T-helper 1 cell treated with Interleukin-12 subunit alpha and Interleukin-12 subunit beta and Interleukin-4 antibody, amounts not matched to agents 30 μg/mL and 1 μg/mL, for 36 hours (primary cell): ENCODE measurements around the gene KLHL13.

Experiments
- H3K27ac Mint-ChIP-seq: one replicate; pipeline ENCODE4 v1.8.0; 2021; ENCODE audit warnings: mild to moderate bottlenecking, mixed read lengths
- H3K27me3 Mint-ChIP-seq: one replicate; pipeline ENCODE4 v1.8.0; 2021; ENCODE audit warnings: low read depth, mixed read lengths
- H3K36me3 Mint-ChIP-seq: one replicate; pipeline ENCODE4 v1.8.0; 2021; ENCODE audit warnings: low read depth, mixed read lengths
- H3K4me1 Mint-ChIP-seq: one replicate; pipeline ENCODE4 v1.8.0; 2021; ENCODE audit warnings: low read depth, mixed read lengths
- H3K4me3 Mint-ChIP-seq: one replicate; pipeline ENCODE4 v1.8.0; 2021; ENCODE audit warnings: mild to moderate bottlenecking, moderate library complexity, mixed read lengths
- H3K9me3 Mint-ChIP-seq: one replicate; pipeline ENCODE4 v1.8.0; 2021; ENCODE audit warnings: mixed read lengths

Gene KLHL13

DNA sequence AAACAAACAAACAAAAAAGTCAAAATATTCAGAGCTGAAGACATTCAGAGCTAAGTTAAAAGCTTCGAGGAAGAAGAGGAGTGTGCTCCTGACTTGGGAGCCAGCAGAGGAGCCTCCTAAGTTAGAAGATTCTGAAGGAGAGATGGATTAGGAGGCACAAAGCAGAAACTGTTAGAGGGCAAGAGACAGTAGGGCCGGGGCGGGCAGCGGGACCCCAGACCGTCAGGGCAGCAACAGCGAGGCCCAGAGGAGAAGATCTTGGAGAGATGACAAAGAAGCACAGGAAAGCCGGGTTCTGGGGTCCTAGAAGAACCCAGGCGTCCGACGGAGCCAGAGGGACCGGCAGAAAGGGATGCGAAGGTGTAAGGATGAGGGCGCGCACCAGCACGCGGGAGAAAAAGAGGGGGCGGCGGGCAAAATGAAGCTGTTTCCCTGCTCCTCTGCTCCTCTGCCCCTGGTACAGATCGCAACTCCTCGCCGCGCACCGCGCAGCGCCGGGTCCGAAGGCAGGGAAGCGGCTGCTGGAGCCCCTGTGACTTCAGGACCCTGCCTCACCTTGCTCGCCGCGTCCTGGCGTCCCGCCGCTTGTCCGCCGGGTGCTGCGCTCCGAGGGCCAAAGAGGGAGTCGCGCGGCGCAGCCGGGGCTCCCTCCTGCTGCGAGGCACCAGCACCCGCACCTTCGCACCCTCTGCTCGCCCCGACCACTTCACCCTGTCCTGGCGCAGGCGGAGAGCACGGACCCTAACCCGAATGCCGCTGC is 477 bp downstream of the KLHL13 start:
- Mint-ChIP-seq H3K4me1 (peaks cover 5% of the 10 kb centered on the region), H3K27ac (no peak overlapping the region), H3K27me3 (peaks cover 20% of the 10 kb centered on the region), H3K4me3 (peak overlapping the region; percentile 67), H3K9me3 (no peaks in the 10 kb centered on the region), H3K36me3 (no peaks in the 10 kb centered on the region)

DNA sequence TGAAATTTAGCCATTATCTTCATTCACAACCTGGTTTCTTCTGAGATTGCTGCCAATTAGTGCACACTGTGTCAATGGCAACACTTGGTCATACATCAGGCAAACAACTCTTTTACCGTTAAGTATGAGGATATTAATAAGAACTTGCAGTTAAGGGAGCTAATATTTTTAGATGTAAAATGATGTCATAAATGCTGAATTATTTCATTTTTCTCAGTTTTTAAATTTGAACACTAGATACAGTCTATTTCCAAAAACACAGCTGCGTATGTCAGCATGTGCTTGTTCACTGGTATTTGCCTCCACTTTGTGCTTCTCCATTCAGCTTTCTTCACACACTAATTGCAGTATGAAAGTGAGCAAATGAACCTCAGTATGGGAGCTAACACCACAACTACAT is 1.6 kb downstream of the KLHL13 start:
- Mint-ChIP-seq H3K27ac (no peak overlapping the region), H3K4me3 (no peak overlapping the region)

DNA sequence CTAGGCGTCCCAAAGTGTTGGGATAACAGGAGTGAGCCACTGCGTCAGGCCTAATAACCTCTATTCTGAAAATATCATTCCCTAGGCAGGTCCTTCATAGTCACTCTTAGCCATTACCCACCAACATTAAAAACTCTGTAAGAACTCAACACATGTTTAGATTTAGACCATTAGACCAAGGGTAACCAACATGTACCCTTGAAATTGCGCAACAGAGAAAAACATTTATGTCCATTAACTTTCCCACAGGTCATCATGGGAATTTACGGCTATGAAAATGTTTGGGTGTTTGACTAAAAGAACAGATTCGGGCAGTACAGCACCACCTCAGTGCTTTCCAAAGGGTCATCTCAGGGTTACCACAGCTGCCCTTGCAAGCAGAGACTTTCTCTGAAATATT is 7.5 kb downstream of the KLHL13 start:
- Mint-ChIP-seq H3K9me3 (no peaks in the 10 kb centered on the region), H3K27ac (no peak overlapping the region), H3K36me3 (no peaks in the 10 kb centered on the region), H3K27me3 (no peaks in the 10 kb centered on the region), H3K4me1 (no peaks in the 10 kb centered on the region), H3K4me3 (no peak overlapping the region)

More for the DNA sequence above, 1.6 kb downstream of the KLHL13 start:
- Mint-ChIP-seq H3K27me3 (peaks cover 17% of the 10 kb centered on the region), H3K4me1 (peaks cover 5% of the 10 kb centered on the region), H3K36me3 (no peaks in the 10 kb centered on the region), H3K9me3 (no peaks in the 10 kb centered on the region)

DNA sequence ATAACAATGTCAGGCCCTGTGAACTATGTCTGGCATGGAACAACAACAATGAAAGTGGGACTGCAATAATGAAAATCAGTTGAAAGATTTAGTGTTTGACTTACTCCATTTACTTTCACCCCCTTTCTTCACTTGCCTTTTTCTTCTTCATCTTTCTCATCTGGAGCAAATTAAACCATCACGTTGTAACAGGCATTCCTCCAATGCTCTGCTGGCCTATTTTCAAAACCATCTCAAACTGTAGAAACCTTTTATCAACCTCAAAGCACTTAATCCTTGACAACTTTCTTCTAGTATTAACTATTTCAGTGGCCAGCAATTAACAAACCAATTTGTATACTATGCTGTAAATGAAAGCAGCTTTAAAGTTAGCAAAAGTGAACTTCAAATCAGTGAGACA is 8.3 kb downstream of the KLHL13 start:
- H3K9me3 Mint-ChIP-seq: no peaks in the 10 kb centered on the region
- no peaks in the 10 kb centered on the region for H3K4me1 Mint-ChIP-seq
- no peak overlapping the region for H3K4me3 Mint-ChIP-seq
- no peaks in the 10 kb centered on the region for H3K27me3 Mint-ChIP-seq
- no peaks in the 10 kb centered on the region for H3K36me3 Mint-ChIP-seq
- no peak overlapping the region for H3K27ac Mint-ChIP-seq

DNA sequence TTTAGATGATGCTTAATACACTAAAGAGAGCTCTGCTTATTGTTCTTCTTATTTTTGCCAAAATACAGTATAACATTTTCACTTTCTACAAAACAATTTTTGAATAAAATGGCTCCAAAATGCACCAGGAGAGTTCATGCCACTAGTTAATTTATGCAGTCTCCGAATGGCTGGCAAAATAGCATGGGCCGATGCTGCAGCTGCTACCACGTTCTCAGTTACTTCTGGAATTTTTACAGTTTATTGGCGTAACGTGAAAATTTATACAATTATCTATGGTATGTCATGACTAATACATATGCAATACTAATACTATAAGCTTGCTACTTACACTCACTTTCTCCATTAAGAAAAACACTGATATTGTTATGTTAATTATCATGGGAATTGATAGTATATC is 16.5 kb downstream of the KLHL13 start:
- no peaks in the 10 kb centered on the region for H3K27me3 Mint-ChIP-seq
- H3K4me3 Mint-ChIP-seq: no peak overlapping the region
- H3K27ac Mint-ChIP-seq: no peak overlapping the region
- H3K36me3 Mint-ChIP-seq: no peaks in the 10 kb centered on the region
- H3K4me1 Mint-ChIP-seq: no peaks in the 10 kb centered on the region
- no peaks in the 10 kb centered on the region for H3K9me3 Mint-ChIP-seq

DNA sequence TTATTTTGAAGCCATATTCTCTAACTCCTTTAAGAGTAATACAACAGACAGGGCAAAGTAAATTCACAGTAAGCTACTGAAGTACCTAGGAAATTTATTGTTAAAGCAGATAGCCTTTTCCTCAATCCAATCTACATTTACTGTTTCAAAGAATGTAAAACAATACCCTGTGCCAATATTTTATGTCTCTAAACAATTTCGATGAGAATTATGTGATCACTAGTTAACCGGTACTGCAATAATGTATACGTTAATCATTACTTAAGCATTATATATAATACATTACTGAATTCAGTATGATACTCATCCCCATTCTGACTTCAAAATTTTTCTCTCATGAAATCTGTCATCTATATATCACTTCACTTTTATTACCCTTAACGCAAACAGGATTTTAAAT is 28.5 kb downstream of the KLHL13 start:
- Mint-ChIP-seq H3K4me1 (no peaks in the 10 kb centered on the region), H3K27me3 (no peaks in the 10 kb centered on the region), H3K27ac (no peak overlapping the region), H3K36me3 (no peaks in the 10 kb centered on the region), H3K9me3 (peaks cover 4% of the 10 kb centered on the region), H3K4me3 (no peak overlapping the region)

DNA sequence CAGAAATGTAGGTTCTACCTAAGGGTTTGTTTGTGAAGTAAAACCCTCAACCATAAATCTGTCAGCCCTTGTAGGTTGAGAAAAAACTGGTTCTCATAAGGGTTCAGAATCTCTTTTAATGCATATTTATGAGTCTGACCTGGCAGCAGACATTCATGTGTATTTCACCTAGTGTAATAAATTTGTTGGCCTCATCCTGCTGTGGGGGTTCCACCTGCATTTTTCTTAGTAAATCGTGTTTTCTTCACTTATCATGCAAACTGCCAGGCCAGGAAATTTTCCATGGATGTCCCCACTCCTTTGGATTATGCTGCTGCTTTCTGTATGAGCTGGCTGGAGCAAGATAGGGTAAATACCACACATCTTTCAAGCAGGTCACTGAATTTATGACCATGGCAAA is 42.4 kb downstream of the KLHL13 start:
- Mint-ChIP-seq H3K36me3 (no peaks in the 10 kb centered on the region), H3K27ac (no peak overlapping the region), H3K9me3 (no peaks in the 10 kb centered on the region), H3K4me1 (no peaks in the 10 kb centered on the region), H3K27me3 (no peaks in the 10 kb centered on the region), H3K4me3 (no peak overlapping the region)

DNA sequence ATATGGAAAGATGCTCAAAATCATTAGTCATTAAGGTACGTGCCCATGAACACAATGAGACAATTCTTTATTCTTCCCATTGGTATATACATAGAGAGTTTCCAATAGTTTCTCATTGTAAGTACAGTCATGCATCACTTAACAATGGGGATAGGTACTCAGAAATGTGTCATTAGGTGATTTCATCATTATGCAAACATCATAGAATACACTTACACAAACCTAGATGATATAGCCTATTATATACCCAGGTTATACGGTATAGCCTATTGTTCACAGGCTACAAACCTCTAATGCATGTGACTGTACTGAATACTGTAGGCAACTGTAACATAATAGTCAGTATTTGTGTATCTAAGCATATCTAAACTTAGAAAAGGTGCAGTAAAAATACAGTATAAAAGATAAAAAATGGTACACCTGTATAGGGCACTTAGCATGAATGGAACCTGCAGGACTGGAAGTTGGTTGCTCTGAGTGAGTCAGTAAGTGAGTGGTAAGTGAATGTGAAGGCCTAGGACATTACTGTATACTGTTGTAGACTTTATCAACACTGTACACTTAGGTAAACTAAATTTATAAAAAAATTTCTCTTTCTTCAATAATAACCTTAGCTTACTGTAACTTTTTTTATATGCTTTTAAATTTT is 49.6 kb downstream of the KLHL13 start:
- Mint-ChIP-seq H3K4me1 (no peaks in the 10 kb centered on the region), H3K27ac (no peak overlapping the region), H3K9me3 (no peaks in the 10 kb centered on the region), H3K27me3 (no peaks in the 10 kb centered on the region), H3K36me3 (no peaks in the 10 kb centered on the region), H3K4me3 (no peak overlapping the region)

DNA sequence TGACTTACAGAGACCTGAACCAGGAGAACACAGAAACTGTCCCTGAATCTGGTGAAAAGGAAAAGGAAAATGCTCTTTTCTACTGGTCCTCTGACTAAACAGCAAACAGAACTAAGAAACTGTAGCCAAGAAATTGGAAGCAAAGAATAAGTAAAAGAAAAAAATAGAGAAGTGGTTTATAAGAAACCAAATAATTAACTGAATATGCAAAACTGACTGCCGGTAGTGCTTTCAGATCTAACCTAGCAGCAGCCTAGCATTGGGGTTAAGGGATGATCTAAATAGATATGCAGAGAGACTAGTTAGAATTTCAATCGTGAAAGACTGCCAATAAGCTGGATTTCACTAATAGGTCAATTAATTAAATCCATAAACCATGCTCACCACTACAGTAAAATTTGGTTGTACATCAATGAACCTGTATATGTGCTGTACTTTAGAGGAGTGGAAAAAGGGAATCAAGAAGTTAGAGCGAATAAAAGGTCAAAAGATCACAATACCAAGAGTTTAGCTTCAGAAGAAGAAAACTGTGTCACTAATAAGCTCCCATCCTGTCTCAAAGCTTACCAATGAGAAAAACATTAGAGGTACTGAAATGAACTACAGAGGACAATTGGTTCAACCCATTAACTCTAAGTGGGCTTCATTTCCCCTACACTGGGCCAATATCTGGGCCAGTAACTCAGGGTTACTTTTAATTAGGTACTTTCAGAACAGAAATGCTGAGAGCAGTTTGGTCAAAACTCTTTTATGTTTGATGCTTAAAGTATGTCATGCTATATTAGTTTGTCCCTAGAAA is 53.6 kb downstream of the KLHL13 start:
- no peak overlapping the region for H3K4me3 Mint-ChIP-seq
- no peaks in the 10 kb centered on the region for H3K36me3 Mint-ChIP-seq
- H3K4me1 Mint-ChIP-seq: no peaks in the 10 kb centered on the region
- no peaks in the 10 kb centered on the region for H3K27me3 Mint-ChIP-seq
- H3K9me3 Mint-ChIP-seq: no peaks in the 10 kb centered on the region
- H3K27ac Mint-ChIP-seq: no peak overlapping the region

DNA sequence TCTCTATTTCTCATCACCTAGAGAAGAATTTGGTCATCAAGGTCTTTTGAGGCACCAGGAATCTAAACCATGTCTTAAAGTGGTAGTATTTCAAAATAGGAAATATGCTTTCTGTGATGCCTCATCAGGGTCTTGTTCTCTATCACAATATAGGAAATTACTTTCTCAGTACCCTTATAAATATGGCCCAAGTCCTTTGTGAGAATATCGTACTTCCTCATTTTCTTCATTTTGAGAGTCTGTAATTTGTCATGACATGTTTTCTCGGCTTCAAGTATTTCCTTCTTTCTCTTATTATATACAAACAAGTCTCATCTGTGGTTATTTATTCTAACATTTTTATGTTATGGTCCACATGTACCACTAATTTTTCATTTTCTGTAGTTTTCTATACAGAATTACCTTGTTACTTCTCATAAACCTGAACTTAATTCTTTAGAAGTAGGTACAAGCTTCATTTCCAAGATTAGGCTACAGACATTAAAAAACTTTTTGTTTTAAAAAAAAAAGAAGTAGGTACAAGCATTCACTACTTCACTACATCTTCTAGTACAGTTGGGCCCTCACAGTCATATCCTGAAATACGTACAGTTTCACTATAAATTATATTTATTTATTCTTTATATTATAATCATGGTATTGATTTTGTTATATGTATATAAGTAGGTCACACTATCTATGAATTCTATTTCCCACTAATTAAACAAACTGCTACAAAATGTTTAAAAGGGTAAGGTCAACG is 54.4 kb downstream of the KLHL13 start:
- Mint-ChIP-seq H3K27ac (no peak overlapping the region), H3K4me1 (no peaks in the 10 kb centered on the region), H3K27me3 (no peaks in the 10 kb centered on the region), H3K4me3 (no peak overlapping the region), H3K36me3 (no peaks in the 10 kb centered on the region), H3K9me3 (no peaks in the 10 kb centered on the region)

DNA sequence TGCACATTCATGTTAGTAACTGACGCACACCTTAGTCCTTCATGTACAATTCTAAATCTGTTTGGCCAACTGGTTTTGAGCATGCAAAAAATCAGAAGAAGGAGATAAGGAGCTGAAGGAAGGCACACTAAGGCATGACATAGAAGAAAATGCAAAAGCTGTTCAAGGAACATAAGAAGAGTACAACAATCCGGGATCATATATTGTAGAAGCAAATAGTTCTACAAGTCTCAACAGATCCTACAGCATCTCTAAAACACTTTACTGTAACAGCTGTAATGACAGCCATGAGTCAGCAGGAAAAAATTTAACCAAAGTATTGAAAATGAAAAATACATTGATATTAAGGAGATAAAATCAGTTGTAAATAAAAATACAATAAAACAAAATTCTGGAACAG is 57.7 kb downstream of the KLHL13 start:
- Mint-ChIP-seq H3K4me1 (no peaks in the 10 kb centered on the region), H3K9me3 (no peaks in the 10 kb centered on the region), H3K27ac (no peak overlapping the region), H3K4me3 (no peak overlapping the region), H3K36me3 (no peaks in the 10 kb centered on the region), H3K27me3 (no peaks in the 10 kb centered on the region)

DNA sequence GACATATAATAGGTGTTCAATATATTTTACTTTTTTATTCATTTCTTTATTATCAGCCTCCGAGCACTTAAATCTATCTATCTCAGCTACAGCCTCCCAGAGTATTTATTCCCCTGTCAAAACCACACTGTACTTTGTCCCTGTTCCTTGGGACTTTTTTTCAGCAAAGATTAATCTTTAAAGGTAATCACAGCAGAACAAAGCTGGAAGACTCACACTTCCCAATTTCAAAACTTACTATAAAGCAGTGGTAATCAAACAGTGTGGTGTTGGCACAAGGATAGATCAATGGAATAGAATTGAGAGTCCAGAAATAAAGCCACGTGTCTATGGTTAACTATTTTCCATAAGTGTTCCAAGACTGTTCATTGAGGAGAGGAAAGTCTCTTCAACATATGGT is 59.7 kb downstream of the KLHL13 start:
- Mint-ChIP-seq H3K4me3 (no peak overlapping the region), H3K36me3 (no peaks in the 10 kb centered on the region), H3K27me3 (no peaks in the 10 kb centered on the region), H3K4me1 (no peaks in the 10 kb centered on the region), H3K27ac (no peak overlapping the region), H3K9me3 (no peaks in the 10 kb centered on the region)

DNA sequence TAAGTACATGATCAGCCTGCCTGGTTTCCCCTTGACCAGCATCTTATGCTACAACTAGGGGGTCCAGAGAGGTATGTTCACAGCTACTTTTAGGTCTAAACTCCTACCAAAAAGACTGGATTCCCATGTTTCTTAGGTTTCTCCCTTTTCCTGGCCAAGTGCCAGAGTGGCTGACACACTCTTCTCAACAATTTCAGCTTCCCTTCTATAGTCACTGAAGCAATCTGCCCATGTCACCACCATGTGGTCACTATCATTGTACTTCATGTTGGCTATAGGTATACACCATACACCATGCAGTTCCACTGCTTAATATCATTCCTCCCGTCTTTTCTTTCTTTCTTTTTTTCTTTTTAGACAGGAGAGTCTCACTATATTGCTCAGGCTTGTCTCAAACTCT is 66.9 kb downstream of the KLHL13 start:
- Mint-ChIP-seq H3K27me3 (no peaks in the 10 kb centered on the region), H3K9me3 (peaks cover 2% of the 10 kb centered on the region), H3K4me1 (no peaks in the 10 kb centered on the region), H3K27ac (no peak overlapping the region), H3K4me3 (no peak overlapping the region), H3K36me3 (no peaks in the 10 kb centered on the region)

DNA sequence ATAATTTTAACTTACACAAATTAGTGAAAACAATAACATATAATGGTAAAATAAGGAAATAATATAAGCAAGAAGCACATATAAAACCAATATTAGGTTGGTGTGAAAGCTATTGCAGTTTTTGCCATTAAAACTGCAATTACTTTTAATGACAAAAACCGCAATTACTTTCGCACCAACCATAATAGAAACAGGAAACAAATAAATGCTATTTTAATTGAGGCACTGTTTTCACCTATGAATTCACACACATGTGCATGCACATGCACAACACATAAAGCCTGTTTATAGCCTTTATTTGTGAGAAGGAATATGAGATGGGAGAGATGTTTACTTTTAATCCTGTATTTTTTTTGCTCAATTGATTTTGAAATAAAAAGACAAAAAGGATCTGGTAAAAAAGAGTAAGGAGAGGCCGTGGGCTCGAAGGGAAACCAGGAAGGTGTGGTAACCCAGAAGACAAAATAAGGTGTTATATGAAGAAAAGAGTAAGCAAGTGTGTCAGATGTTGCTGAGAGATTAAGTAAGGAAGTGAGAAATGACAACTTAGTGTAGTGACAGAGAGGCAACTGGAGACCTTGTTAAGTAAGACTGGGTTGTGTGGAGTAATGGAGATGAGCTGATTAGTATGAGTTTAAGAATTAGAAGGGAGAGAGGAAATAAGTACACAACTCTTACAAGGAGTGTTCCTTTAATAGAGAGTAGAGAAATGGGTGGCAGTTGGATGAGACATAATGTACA is 69.0 kb downstream of the KLHL13 start:
- no peak overlapping the region for H3K4me3 Mint-ChIP-seq
- peaks cover 4% of the 10 kb centered on the region for H3K9me3 Mint-ChIP-seq
- H3K4me1 Mint-ChIP-seq: no peaks in the 10 kb centered on the region
- no peak overlapping the region for H3K27ac Mint-ChIP-seq
- no peaks in the 10 kb centered on the region for H3K36me3 Mint-ChIP-seq
- no peaks in the 10 kb centered on the region for H3K27me3 Mint-ChIP-seq
